ENCODE results near the gene HBA1.
"Not testable (repeated sequence)": the region's sequence is repeated elsewhere in the genome, so short reads cannot be mapped to it uniquely, and the experiment has no call there.

HBA1 gene

GRCh38 chr16:170788-171187 lies 5.7 kb upstream of the HBA1 start:
- no peak overlapping the region for H3K4me3 ChIP-seq (ENCODE audit: low read depth in 1 of 2, low read length in 2 of 2)
- H3K9me3 ChIP-seq (ENCODE audit: insufficient read depth, low read length, severe bottlenecking), result no peaks in the 10 kb centered on the region
- H3K27ac ChIP-seq (ENCODE audit: low read length), result no peak overlapping the region
- no peak overlapping the region for H2AFZ ChIP-seq (ENCODE audit: low read depth, low read length)
- no peaks in the 10 kb centered on the region for H3K27me3 ChIP-seq (ENCODE audit: insufficient read depth, low read length, poor library complexity)
- H3K4me1 ChIP-seq (ENCODE audit: insufficient read depth, low read length), result no peaks in the 10 kb centered on the region
- H3K4me2 ChIP-seq (ENCODE audit: insufficient read depth, low read length), result no peak overlapping the region
- no peak for TF ChIP-seq EZH2 (IDR thresholded peaks at IDR 0.05; ENCODE audit: borderline replicate concordance, low read depth, low read length, severe bottlenecking)
- TF ChIP-seq, protein P1, sequence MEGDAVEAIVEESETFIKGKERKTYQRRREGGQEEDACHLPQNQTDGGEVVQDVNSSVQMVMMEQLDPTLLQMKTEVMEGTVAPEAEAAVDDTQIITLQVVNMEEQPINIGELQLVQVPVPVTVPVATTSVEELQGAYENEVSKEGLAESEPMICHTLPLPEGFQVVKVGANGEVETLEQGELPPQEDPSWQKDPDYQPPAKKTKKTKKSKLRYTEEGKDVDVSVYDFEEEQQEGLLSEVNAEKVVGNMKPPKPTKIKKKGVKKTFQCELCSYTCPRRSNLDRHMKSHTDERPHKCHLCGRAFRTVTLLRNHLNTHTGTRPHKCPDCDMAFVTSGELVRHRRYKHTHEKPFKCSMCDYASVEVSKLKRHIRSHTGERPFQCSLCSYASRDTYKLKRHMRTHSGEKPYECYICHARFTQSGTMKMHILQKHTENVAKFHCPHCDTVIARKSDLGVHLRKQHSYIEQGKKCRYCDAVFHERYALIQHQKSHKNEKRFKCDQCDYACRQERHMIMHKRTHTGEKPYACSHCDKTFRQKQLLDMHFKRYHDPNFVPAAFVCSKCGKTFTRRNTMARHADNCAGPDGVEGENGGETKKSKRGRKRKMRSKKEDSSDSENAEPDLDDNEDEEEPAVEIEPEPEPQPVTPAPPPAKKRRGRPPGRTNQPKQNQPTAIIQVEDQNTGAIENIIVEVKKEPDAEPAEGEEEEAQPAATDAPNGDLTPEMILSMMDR (IDR thresholded peaks at IDR 0.05; ENCODE audit: borderline replicate concordance, extremely low read depth, low read length, poor library complexity, severe bottlenecking), result no peak
- ATAC-seq (ENCODE audit: insufficient read depth, low read depth) (no peak), DNase-seq (no peak)
- H3K9ac ChIP-seq (ENCODE audit: low read depth, low read length), result no peak overlapping the region
- H3K36me3 ChIP-seq (ENCODE audit: insufficient read depth, low read length), result no peaks in the 10 kb centered on the region
- H3K79me2 ChIP-seq (ENCODE audit: insufficient read depth, low read length), result no peaks in the 10 kb centered on the region
- peaks cover 7% of the 10 kb centered on the region for H4K20me1 ChIP-seq (ENCODE audit: insufficient read depth, low read length)

DNA sequence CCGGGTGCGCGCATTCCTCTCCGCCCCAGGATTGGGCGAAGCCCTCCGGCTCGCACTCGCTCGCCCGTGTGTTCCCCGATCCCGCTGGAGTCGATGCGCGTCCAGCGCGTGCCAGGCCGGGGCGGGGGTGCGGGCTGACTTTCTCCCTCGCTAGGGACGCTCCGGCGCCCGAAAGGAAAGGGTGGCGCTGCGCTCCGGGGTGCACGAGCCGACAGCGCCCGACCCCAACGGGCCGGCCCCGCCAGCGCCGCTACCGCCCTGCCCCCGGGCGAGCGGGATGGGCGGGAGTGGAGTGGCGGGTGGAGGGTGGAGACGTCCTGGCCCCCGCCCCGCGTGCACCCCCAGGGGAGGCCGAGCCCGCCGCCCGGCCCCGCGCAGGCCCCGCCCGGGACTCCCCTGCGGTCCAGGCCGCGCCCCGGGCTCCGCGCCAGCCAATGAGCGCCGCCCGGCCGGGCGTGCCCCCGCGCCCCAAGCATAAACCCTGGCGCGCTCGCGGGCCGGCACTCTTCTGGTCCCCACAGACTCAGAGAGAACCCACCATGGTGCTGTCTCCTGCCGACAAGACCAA lies 4.0 kb upstream of the HBA1 start, which contains the start of gene HBA2:
TSS of gene HBA2 (plus strand) at position 503 of the 568 bp plus-strand sequence. CDS start at position 540, 37 bp downstream.
- not testable (repeated sequence) for ATAC-seq (ENCODE audit: insufficient read depth, low read depth); H3K9me3 ChIP-seq (ENCODE audit: insufficient read depth, low read length, severe bottlenecking); H4K20me1 ChIP-seq (ENCODE audit: insufficient read depth, low read length); H3K4me1 ChIP-seq (ENCODE audit: insufficient read depth, low read length); DNase-seq; H3K4me3 ChIP-seq (ENCODE audit: low read depth in 1 of 2, low read length in 2 of 2); H3K4me2 ChIP-seq (ENCODE audit: insufficient read depth, low read length); H3K9ac ChIP-seq (ENCODE audit: low read depth, low read length); H2AFZ ChIP-seq (ENCODE audit: low read depth, low read length); H3K27ac ChIP-seq (ENCODE audit: low read length); H3K36me3 ChIP-seq (ENCODE audit: insufficient read depth, low read length); H3K27me3 ChIP-seq (ENCODE audit: insufficient read depth, low read length, poor library complexity); H3K79me2 ChIP-seq (ENCODE audit: insufficient read depth, low read length)

DNA sequence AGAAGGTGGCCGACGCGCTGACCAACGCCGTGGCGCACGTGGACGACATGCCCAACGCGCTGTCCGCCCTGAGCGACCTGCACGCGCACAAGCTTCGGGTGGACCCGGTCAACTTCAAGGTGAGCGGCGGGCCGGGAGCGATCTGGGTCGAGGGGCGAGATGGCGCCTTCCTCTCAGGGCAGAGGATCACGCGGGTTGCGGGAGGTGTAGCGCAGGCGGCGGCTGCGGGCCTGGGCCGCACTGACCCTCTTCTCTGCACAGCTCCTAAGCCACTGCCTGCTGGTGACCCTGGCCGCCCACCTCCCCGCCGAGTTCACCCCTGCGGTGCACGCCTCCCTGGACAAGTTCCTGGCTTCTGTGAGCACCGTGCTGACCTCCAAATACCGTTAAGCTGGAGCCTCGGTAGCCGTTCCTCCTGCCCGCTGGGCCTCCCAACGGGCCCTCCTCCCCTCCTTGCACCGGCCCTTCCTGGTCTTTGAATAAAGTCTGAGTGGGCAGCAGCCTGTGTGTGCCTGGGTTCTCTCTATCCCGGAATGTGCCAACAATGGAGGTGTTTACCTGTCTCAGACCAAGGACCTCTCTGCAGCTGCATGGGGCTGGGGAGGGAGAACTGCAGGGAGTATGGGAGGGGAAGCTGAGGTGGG lies 3.1 kb upstream of the HBA1 start:
- DNase-seq; H3K36me3 ChIP-seq (ENCODE audit: insufficient read depth, low read length); H3K79me2 ChIP-seq (ENCODE audit: insufficient read depth, low read length); H3K4me2 ChIP-seq (ENCODE audit: insufficient read depth, low read length); H3K9ac ChIP-seq (ENCODE audit: low read depth, low read length); H3K4me1 ChIP-seq (ENCODE audit: insufficient read depth, low read length); H2AFZ ChIP-seq (ENCODE audit: low read depth, low read length); H3K4me3 ChIP-seq (ENCODE audit: low read depth in 1 of 2, low read length in 2 of 2); H3K27ac ChIP-seq (ENCODE audit: low read length); H4K20me1 ChIP-seq (ENCODE audit: insufficient read depth, low read length); H3K9me3 ChIP-seq (ENCODE audit: insufficient read depth, low read length, severe bottlenecking); ATAC-seq (ENCODE audit: insufficient read depth, low read depth); H3K27me3 ChIP-seq (ENCODE audit: insufficient read depth, low read length, poor library complexity): not testable (repeated sequence)

- H3K36me3 ChIP-seq (ENCODE audit: insufficient read depth, low read length); DNase-seq; H3K4me2 ChIP-seq (ENCODE audit: insufficient read depth, low read length); H3K27ac ChIP-seq (ENCODE audit: low read length); H3K27me3 ChIP-seq (ENCODE audit: insufficient read depth, low read length, poor library complexity); H3K9me3 ChIP-seq (ENCODE audit: insufficient read depth, low read length, severe bottlenecking); ATAC-seq (ENCODE audit: insufficient read depth, low read depth); H3K79me2 ChIP-seq (ENCODE audit: insufficient read depth, low read length); H3K9ac ChIP-seq (ENCODE audit: low read depth, low read length); H3K4me1 ChIP-seq (ENCODE audit: insufficient read depth, low read length); H2AFZ ChIP-seq (ENCODE audit: low read depth, low read length); H3K4me3 ChIP-seq (ENCODE audit: low read depth in 1 of 2, low read length in 2 of 2); H4K20me1 ChIP-seq (ENCODE audit: insufficient read depth, low read length): not testable (repeated sequence)
These were observed 2.3 kb upstream of the HBA1 start for GRCh38 chr16:173928-174769.

Data from DND-41 (cell line).